SK-N-SH treated with all-trans-retinoic acid at 6 μM for 48 hours (cell line): ENCODE results near the gene SYNE3.

Experiments
- CSDC2 ChIP-seq: fragments of 250-450 bp; sonication (Bioruptor Pico); IDR thresholded peaks from 2 replicates; pipeline ENCODE4 v1.5.0; 2020; ENCODE audit warnings: mild to moderate bottlenecking, moderate library complexity
- OSR1 ChIP-seq: fragments of 250-450 bp; sonication (Bioruptor Pico); IDR thresholded peaks from 2 replicates; pipeline ENCODE4 v1.8.0; 2022; ENCODE audit warnings: moderate library complexity, mild to moderate bottlenecking, inconsistent platforms
- ZFP3 ChIP-seq: fragments of 250-450 bp; sonication (Bioruptor Pico); IDR thresholded peaks from 2 replicates; pipeline ENCODE4 v1.5.0; 2020; ENCODE audit warnings: mild to moderate bottlenecking, moderate library complexity
- ZFP30 ChIP-seq: fragments of 450-650 bp; formaldehyde crosslinking; IDR thresholded peaks from 2 replicates; pipeline ENCODE4 v1.5.0; 2022; ENCODE audit warnings: mild to moderate bottlenecking, moderate library complexity
- TF ChIP-seq, protein P1 (sequence below): fragments of 250-450 bp; sonication (Bioruptor Pico); IDR thresholded peaks from 2 replicates; pipeline ENCODE4 v1.8.0; 2020; ENCODE audit warnings: mild to moderate bottlenecking, moderate library complexity, borderline replicate concordance

DNA sequence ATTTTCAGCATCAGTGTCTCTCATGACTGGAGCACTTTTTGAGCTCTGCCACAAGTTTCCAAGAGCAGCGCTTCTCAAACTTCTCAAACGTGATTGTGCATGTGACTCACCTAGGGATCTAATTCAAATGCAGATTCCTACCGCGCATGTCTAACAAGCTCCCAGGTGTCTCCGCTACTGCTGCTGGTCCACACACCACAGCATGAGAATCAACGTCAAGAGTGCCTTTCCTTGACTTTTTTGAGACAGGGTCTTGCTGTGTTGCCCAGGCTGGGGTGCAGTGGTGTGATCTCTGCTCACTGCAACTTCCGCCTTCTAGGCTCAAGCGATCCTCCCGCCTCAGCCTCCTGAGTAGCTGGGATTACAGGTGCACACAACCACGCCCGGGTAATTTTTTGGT is 40.8 kb upstream of the SYNE3 start:
- TF ChIP-seq, protein P1, sequence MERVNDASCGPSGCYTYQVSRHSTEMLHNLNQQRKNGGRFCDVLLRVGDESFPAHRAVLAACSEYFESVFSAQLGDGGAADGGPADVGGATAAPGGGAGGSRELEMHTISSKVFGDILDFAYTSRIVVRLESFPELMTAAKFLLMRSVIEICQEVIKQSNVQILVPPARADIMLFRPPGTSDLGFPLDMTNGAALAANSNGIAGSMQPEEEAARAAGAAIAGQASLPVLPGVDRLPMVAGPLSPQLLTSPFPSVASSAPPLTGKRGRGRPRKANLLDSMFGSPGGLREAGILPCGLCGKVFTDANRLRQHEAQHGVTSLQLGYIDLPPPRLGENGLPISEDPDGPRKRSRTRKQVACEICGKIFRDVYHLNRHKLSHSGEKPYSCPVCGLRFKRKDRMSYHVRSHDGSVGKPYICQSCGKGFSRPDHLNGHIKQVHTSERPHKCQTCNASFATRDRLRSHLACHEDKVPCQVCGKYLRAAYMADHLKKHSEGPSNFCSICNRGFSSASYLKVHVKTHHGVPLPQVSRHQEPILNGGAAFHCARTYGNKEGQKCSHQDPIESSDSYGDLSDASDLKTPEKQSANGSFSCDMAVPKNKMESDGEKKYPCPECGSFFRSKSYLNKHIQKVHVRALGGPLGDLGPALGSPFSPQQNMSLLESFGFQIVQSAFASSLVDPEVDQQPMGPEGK (CRISPR knock-in tag), result no peak
- TF ChIP-seq ZFP3 (CRISPR knock-in tag) (no peak), ZFP30 (CRISPR knock-in tag) (no peak), OSR1 (CRISPR knock-in tag) (no peak), CSDC2 (CRISPR knock-in tag) (no peak)
